Measurements from ENCODE around the gene MUCL3. TPM values are rescaled to one million over a fixed set of nuclear protein-coding genes. Genes with fewer than 3 reads are reported as not detected.

Gene MUCL3
- total RNA-seq, 1 experiment from 2014 or later, result 0.15 TPM

DNA sequence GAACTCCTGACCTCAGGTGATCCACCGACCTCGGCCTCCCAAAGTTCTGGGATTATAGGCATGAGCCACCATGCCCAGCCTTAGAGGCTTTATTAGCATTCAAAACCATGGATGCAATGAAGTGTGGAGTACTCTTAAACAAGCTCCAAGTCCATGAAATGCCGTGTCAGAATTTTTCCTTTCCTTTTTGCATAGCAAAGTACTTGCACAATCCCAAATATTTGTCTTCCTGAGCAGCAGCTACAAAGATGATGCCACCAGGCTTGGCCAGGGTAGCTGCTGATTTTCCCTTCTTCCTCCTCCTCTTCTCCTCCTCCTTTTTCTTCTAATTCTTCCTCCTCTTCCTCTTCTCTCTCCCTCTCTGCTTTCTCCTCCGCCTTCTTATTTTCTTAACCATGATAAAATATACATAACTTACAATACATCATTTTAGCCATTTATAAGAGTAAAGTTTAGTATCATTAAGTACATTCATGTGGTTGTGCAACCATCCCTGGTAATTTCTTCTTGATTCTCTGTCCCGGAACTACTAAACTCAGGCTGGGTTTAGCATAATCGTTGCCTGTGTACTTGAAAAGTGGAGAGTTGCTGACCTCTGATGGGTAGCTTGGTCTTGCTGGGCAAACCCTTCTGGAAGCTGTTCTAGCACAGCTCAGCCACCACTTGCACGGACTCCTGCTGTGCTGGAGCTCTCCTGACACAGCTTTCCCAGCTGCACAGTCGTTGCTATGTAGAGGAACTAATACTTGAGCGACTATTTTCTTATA, 20.3 kb downstream of the MUCL3 start (continued):
- TF ChIP-seq, protein P1, sequence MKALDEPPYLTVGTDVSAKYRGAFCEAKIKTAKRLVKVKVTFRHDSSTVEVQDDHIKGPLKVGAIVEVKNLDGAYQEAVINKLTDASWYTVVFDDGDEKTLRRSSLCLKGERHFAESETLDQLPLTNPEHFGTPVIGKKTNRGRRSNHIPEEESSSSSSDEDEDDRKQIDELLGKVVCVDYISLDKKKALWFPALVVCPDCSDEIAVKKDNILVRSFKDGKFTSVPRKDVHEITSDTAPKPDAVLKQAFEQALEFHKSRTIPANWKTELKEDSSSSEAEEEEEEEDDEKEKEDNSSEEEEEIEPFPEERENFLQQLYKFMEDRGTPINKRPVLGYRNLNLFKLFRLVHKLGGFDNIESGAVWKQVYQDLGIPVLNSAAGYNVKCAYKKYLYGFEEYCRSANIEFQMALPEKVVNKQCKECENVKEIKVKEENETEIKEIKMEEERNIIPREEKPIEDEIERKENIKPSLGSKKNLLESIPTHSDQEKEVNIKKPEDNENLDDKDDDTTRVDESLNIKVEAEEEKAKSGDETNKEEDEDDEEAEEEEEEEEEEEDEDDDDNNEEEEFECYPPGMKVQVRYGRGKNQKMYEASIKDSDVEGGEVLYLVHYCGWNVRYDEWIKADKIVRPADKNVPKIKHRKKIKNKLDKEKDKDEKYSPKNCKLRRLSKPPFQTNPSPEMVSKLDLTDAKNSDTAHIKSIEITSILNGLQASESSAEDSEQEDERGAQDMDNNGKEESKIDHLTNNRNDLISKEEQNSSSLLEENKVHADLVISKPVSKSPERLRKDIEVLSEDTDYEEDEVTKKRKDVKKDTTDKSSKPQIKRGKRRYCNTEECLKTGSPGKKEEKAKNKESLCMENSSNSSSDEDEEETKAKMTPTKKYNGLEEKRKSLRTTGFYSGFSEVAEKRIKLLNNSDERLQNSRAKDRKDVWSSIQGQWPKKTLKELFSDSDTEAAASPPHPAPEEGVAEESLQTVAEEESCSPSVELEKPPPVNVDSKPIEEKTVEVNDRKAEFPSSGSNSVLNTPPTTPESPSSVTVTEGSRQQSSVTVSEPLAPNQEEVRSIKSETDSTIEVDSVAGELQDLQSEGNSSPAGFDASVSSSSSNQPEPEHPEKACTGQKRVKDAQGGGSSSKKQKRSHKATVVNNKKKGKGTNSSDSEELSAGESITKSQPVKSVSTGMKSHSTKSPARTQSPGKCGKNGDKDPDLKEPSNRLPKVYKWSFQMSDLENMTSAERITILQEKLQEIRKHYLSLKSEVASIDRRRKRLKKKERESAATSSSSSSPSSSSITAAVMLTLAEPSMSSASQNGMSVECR (CRISPR knock-in tag; IDR thresholded peaks at IDR 0.05; ENCODE audit: borderline replicate concordance), result no peak
- no peak for TF ChIP-seq PRRX2 (CRISPR knock-in tag; IDR thresholded peaks at IDR 0.05)
- no peak for TF ChIP-seq ZBTB21 (CRISPR knock-in tag; IDR thresholded peaks at IDR 0.05; ENCODE audit: borderline replicate concordance)
- TF ChIP-seq FOXJ3 (CRISPR knock-in tag; IDR thresholded peaks at IDR 0.05; ENCODE audit: borderline replicate concordance), result no peak
- no peak for TF ChIP-seq NFATC4 (CRISPR knock-in tag; IDR thresholded peaks at IDR 0.05)
- TF ChIP-seq, protein P2, sequence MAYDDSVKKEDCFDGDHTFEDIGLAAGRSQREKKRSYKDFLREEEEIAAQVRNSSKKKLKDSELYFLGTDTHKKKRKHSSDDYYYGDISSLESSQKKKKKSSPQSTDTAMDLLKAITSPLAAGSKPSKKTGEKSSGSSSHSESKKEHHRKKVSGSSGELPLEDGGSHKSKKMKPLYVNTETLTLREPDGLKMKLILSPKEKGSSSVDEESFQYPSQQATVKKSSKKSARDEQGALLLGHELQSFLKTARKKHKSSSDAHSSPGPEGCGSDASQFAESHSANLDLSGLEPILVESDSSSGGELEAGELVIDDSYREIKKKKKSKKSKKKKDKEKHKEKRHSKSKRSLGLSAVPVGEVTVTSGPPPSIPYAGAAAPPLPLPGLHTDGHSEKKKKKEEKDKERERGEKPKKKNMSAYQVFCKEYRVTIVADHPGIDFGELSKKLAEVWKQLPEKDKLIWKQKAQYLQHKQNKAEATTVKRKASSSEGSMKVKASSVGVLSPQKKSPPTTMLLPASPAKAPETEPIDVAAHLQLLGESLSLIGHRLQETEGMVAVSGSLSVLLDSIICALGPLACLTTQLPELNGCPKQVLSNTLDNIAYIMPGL (CRISPR knock-in tag; IDR thresholded peaks at IDR 0.05), result no peak

DNA sequence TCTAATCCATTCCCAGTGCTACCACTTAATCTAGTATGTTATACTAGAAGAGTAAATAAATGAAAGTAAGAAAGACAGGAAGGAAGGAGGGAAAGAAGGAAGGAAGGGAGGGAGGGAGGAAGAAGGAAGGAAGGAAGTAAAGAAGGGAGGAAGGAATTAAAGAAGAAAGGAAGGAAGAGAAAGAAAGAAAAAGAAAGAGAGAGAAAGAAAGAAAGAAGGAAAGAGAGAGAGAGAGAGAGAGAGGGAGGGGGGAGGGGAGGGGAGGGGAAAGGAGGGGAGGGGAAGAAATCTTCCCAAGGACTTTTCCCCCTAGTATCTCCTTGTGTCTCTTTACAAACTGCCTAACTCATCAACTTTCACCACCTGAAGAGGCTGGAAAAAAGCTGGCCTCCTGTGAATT, 21.9 kb downstream of the MUCL3 start:
- peaks cover 25% of the 10 kb centered on the region for H3K9me3 Mint-ChIP-seq
- H3K27ac Mint-ChIP-seq, result no peak overlapping the region
- TF ChIP-seq PRRX2 (CRISPR knock-in tag; IDR thresholded peaks at IDR 0.05) (no peak), ZNF671 (CRISPR knock-in tag; IDR thresholded peaks at IDR 0.05) (no peak)
- ChIA-PET CTCF (no interaction called here), POLR2A (no interaction called here)
- no peak overlapping the region for H3K4me3 Mint-ChIP-seq
- no peaks in the 10 kb centered on the region for H3K36me3 Mint-ChIP-seq
- H3K4me1 Mint-ChIP-seq, result peaks cover 8% of the 10 kb centered on the region; the same call in 1 of the 2 replicates
- ATAC-seq (no peak), DNase-seq (ENCODE audit: low spot score) (no peak)
- peaks cover 16% of the 10 kb centered on the region for H3K27me3 Mint-ChIP-seq (ENCODE audit: low read depth)

DNA sequence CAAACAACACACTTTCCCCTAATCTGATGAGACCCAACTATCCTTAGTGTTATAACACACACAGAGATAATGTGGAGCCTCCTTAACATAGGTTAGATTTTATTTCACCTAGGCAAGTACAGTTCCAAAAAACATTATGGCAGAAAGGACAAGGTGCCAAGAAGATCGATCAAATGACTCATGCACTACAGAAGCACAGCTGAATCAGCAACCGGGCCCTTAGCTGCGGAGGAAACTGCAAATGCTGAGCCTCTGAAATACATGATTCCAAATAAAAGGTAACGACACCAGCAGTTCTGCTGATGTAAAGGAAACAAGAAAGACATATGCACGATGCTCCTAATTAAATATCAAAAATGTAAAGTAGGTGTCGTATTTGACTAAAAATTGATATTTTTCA, 22.9 kb downstream of the MUCL3 start:
- CTCF ChIA-PET, result no interaction called here
- ATAC-seq (no peak), DNase-seq (ENCODE audit: low spot score) (no peak)
- Mint-ChIP-seq H3K4me1 (peaks cover 4% of the 10 kb centered on the region; the same call in 1 of the 2 replicates), H3K27me3 (ENCODE audit: low read depth) (peaks cover 8% of the 10 kb centered on the region), H3K9me3 (peaks cover 25% of the 10 kb centered on the region), H3K27ac (no peak overlapping the region), H3K4me3 (no peak overlapping the region), H3K36me3 (no peaks in the 10 kb centered on the region)
- POLR2A ChIA-PET, result no interaction called here
- TF ChIP-seq, protein P3, sequence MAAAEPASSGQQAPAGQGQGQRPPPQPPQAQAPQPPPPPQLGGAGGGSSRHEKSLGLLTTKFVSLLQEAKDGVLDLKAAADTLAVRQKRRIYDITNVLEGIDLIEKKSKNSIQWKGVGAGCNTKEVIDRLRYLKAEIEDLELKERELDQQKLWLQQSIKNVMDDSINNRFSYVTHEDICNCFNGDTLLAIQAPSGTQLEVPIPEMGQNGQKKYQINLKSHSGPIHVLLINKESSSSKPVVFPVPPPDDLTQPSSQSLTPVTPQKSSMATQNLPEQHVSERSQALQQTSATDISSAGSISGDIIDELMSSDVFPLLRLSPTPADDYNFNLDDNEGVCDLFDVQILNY (CRISPR knock-in tag; IDR thresholded peaks at IDR 0.05), result no peak
- TF ChIP-seq NR2C2 (CRISPR knock-in tag; IDR thresholded peaks at IDR 0.05), result no peak
- no peak for TF ChIP-seq SMAD3 (CRISPR knock-in tag; IDR thresholded peaks at IDR 0.05; ENCODE audit: borderline replicate concordance)
- TF ChIP-seq HMGA2 (CRISPR knock-in tag; IDR thresholded peaks at IDR 0.05), result no peak
- TF ChIP-seq, protein P4, sequence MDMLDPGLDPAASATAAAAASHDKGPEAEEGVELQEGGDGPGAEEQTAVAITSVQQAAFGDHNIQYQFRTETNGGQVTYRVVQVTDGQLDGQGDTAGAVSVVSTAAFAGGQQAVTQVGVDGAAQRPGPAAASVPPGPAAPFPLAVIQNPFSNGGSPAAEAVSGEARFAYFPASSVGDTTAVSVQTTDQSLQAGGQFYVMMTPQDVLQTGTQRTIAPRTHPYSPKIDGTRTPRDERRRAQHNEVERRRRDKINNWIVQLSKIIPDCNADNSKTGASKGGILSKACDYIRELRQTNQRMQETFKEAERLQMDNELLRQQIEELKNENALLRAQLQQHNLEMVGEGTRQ (CRISPR knock-in tag; IDR thresholded peaks at IDR 0.05), result no peak
- no peak for TF ChIP-seq ZNF416 (CRISPR knock-in tag; IDR thresholded peaks at IDR 0.05)
- no peak for TF ChIP-seq RELA (CRISPR knock-in tag; IDR thresholded peaks at IDR 0.05; ENCODE audit: borderline replicate concordance)
- TF ChIP-seq CREM (CRISPR knock-in tag; IDR thresholded peaks at IDR 0.05), result no peak
- TF ChIP-seq ZNF138 (CRISPR knock-in tag; conservative IDR thresholded peaks at IDR 0.05), result no peak
- TF ChIP-seq ZNF232 (CRISPR knock-in tag; IDR thresholded peaks at IDR 0.05), result no peak
- TF ChIP-seq ESRRA (CRISPR knock-in tag; IDR thresholded peaks at IDR 0.05; ENCODE audit: borderline replicate concordance), result no peak
- TF ChIP-seq, protein P2 (CRISPR knock-in tag; IDR thresholded peaks at IDR 0.05), result no peak
- TF ChIP-seq TCF7 (CRISPR knock-in tag; IDR thresholded peaks at IDR 0.05; ENCODE audit: low read depth), result no peak
- TF ChIP-seq IRF2 (CRISPR knock-in tag; IDR thresholded peaks at IDR 0.05; ENCODE audit: borderline replicate concordance, low read depth), result no peak
